Stomach (tissue), 4 donors: ENCODE data around the gene TLR9.

Source experiments
- EP300 ChIP-seq: sonication (generic); formaldehyde crosslinking; IDR thresholded peaks from one replicate; pipeline ENCODE4 v1.6.1; 2017; ENCODE audit warnings: antibody characterized with exemption
- POLR2A ChIP-seq, 4 donors: fragments of 450-650 bp; IDR thresholded peaks; one replicate each; pipeline ENCODE4 v1.6.1; 2016; ENCODE audit warnings: antibody characterized with exemption in 4 of 4, control low read depth in 2 of 4, mild to moderate bottlenecking in 1 of 4, moderate library complexity in 1 of 4
- POLR2AphosphoS5 ChIP-seq, 3 donors: sonication (generic); formaldehyde crosslinking; IDR thresholded peaks; one replicate each; pipeline ENCODE4 v1.6.1; 2016; ENCODE audit warnings: antibody characterized with exemption in 3 of 3
- TF ChIP-seq, protein P1 (sequence below), 7 experiments: fragments of 450-650 bp in 4 of 7; fragments of 200-600 bp in 3 of 7; sonication (generic) in 3 of 7; IDR thresholded peaks; one replicate each; pipeline ENCODE4 v1.5.1; 2016 to 2019; ENCODE audit warnings: antibody characterized with exemption in 7 of 7, control low read depth in 2 of 7, mild to moderate bottlenecking in 1 of 7

DNA sequence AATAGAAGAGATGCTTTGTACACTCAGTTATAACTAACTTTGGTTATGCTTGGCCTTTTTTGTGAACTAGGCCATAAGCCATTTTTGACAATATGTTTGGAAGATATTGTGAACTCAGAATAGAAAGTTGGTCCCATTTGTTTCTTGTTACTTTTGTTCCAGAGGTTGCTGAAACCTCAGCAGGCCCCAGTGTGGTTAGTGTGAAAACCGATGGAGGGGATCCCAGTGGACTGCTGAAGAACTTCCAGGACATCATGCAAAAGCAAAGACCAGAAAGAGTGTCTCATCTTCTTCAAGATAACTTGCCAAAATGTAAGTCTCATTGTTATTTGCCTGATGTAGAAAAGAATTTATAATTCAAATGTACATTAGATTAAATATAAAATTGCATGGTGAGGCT lies 21.7 kb downstream of the TLR9 start:
- TF ChIP-seq, protein P1, sequence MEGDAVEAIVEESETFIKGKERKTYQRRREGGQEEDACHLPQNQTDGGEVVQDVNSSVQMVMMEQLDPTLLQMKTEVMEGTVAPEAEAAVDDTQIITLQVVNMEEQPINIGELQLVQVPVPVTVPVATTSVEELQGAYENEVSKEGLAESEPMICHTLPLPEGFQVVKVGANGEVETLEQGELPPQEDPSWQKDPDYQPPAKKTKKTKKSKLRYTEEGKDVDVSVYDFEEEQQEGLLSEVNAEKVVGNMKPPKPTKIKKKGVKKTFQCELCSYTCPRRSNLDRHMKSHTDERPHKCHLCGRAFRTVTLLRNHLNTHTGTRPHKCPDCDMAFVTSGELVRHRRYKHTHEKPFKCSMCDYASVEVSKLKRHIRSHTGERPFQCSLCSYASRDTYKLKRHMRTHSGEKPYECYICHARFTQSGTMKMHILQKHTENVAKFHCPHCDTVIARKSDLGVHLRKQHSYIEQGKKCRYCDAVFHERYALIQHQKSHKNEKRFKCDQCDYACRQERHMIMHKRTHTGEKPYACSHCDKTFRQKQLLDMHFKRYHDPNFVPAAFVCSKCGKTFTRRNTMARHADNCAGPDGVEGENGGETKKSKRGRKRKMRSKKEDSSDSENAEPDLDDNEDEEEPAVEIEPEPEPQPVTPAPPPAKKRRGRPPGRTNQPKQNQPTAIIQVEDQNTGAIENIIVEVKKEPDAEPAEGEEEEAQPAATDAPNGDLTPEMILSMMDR (IDR thresholded peaks at IDR 0.05) = no peak
- no peak for TF ChIP-seq EP300
- no peak for TF ChIP-seq POLR2A (IDR thresholded peaks at IDR 0.05)
- no peak for TF ChIP-seq POLR2AphosphoS5 (IDR thresholded peaks at IDR 0.05)
